Esophagus muscularis mucosa (tissue), 4 donors: Measurements from ENCODE around the gene LCN2. TPM values are rescaled to one million over a fixed set of nuclear protein-coding genes. Genes with fewer than 3 reads are reported as not detected.

Experiments
- DNase-seq: peaks from one replicate; pipeline ENCODE4 v3.0.0-alpha.2; 2017; ENCODE audit errors: extremely low spot score
- H3K27ac ChIP-seq, 4 donors: fragments of 200-600 bp; sonication (generic); replicated peaks in 1 of 4; 1 replicate in 3 of 4; 2 replicates in 1 of 4; pipeline ENCODE4 v1.5.1; 2016 to 2019; ENCODE audit warnings: mild to moderate bottlenecking in 1 of 4
- H3K27me3 ChIP-seq, 4 donors: fragments of 200-600 bp; sonication (generic); one replicate each; pipeline versions ENCODE4 v1.5.1 to v1.6.0; 2016 to 2019
- H3K36me3 ChIP-seq, 4 donors: fragments of 200-600 bp; sonication (generic); one replicate each; pipeline ENCODE4 v1.5.1; 2016 to 2019
- H3K4me1 ChIP-seq, 4 donors: fragments of 200-600 bp; sonication (generic); one replicate each; pipeline ENCODE4 v1.5.1; 2016 to 2019
- H3K4me3 ChIP-seq, 4 donors: fragments of 200-600 bp; sonication (generic); 1 replicate in 2 of 4; 2 replicates in 2 of 4; pipeline ENCODE4 v1.5.1; 2016 to 2019; ENCODE audit warnings: mild to moderate bottlenecking in 4 of 4, moderate library complexity in 1 of 4
- H3K9me3 ChIP-seq, 4 donors: fragments of 200-600 bp; sonication (generic); 1 replicate in 3 of 4; 2 replicates in 1 of 4; pipeline ENCODE4 v1.5.1; 2016 to 2019
- EP300 ChIP-seq: sonication (generic); formaldehyde crosslinking; IDR thresholded peaks from one replicate; pipeline ENCODE4 v1.6.1; 2017; ENCODE audit warnings: antibody characterized with exemption
- POLR2A ChIP-seq: fragments of 450-650 bp; IDR thresholded peaks from one replicate; pipeline ENCODE4 v1.6.1; 2017; ENCODE audit warnings: antibody characterized with exemption, moderate library complexity, mild to moderate bottlenecking, low read depth
- POLR2AphosphoS5 ChIP-seq, 2 donors: sonication (generic); formaldehyde crosslinking; IDR thresholded peaks; one replicate each; pipeline ENCODE4 v1.6.1; 2017; ENCODE audit warnings: antibody characterized with exemption in 2 of 2
- WGBS: methylation state at CpG from one replicate; pipeline ENCODE4 v1.1.5; 2018; 5-methylcytosine and 5-hydroxymethylcytosine counted together
- intact Hi-C: fragments of 100-400 bp; cut with DNase I; formaldehyde crosslinking; loops from one replicate; pipeline ENCODE4 v1.15.1; 2023
- total RNA-seq, 4 donors: library from RNA; depleted of rRNA; stranded (reverse); fragments of >200 nt; gene quantifications; one replicate each; pipeline versions ENCODE4 v1.1.0 to v1.2.1, GENCODE V29; 2016
- TF ChIP-seq, protein P1 (sequence below), 3 experiments: fragments of 200-600 bp in 2 of 3; fragments of 450-650 bp in 1 of 3; sonication (generic) in 2 of 3; IDR thresholded peaks; one replicate each; pipeline ENCODE4 v1.5.1; 2017 to 2019; ENCODE audit warnings: antibody characterized with exemption in 3 of 3, mild to moderate bottlenecking in 2 of 3, moderate library complexity in 1 of 3

Gene LCN2
- total RNA-seq, 4 donors from 2014 or later: 0.83 to 6.2 TPM; not detected in 2

DNA sequence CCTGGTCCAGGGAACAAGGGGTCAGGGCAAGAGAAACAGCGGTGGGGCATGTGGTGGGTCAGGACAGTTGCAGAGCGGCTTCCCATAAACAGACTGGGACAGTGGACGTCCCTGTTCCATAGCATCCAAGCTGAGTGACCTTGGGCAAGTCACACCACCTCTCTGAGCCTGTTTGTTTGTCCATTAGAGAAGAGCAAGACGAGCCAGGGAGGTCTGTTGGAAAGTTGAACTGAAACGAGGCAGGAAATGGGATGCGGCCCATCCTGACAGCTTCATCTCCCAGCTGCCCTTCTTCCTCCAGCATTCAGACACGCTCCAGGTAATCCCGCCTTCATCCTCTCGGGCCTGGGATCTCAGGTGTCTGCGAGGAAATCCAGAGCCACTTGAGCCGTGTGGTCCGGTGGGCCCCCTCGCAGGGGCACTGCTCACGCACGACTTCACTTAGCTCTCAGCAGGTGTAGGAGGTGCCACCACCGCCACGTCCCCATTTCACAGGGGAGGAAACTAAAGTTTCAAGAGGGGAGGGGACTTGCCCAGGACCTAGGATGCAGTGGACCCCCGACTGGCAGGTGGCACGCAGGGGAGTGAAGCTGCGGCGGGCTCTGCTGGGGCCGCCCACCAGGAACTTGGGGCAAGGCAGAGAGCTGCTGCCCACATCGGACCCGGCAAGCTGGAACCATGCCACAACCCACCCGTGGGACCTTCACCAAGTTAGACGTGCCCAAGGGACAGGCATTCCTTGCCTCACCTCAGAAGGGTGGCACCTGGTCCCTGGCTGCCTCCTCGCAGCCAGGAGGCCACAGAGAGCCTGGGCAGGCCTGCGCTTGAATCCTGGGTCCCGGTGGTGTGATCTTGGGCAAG, 34.7 kb upstream of the LCN2 start:
- intact Hi-C loops: loop anchor here (5.0 kb wide), 1 partner anchor 82 kb away; no protein-coding TSS in a partner anchor
- 86% methylated on average over 10 of the region's 29 CpGs for WGBS
- Histone ChIP-seq H3K36me3 (peaks cover 3 to 29% (median 26%) of the 10 kb centered on the region in 4 donors), H3K27ac (no peak overlapping the region), H3K4me1 (peaks cover 5 to 22% (median 10%) of the 10 kb centered on the region in 4 donors), H3K9me3 (no peaks in the 10 kb centered on the region), H3K27me3 (no peaks in the 10 kb centered on the region), H3K4me3 (no peak overlapping the region)
- no peak for DNase-seq
- no peak for TF ChIP-seq POLR2A

DNA sequence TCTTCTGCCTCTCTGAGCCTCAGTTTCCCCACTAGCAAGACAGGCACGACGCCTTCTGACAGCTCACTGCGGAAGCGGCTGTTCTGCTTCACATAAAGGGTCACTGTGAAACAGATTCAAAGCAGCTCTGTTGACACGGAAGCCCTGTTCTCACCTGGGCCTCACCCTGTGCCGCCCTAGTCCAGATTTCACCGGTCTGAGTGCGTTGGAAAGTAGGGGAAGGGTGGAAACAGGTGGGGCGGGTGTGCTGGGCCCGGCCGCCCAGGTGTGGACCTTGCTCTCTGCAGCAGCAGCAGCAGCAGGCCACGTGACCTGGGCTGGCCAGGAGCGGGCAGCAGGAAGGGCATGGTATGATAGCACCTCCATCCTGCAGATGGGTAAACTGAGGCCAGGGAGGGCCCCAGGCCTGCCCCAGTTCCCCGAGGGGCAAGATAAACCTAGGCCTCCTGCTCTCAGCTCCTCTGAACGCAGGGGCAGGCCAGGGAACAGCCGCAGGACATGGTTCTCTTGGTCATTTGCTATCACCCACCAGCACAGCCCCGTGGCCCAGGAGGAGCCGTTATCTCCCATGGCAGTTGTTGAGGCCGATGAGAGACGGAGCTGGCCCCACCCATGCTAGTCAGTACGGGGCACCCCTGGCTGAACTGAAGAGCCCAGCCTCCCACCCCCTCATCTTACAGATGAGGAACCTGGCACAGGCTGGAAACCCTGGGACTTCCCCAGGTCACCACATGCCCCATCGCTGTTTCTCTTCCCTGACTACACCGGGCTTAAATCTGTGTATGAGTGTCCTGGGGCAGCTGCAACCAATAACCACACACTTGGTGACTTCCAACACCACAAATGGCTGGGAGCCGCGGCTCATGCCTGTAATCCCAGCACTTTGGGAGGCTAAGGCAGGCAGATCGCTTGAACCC, 33.8 kb upstream of the LCN2 start:
- Histone ChIP-seq H3K4me3 (no peak overlapping the region), H3K27ac (no peak overlapping the region), H3K36me3 (peaks cover 3 to 32% (median 31%) of the 10 kb centered on the region in 4 donors), H3K4me1 (peaks cover 5 to 20% (median 9%) of the 10 kb centered on the region in 4 donors), H3K27me3 (no peaks in the 10 kb centered on the region), H3K9me3 (no peaks in the 10 kb centered on the region)
- TF ChIP-seq, protein P1, sequence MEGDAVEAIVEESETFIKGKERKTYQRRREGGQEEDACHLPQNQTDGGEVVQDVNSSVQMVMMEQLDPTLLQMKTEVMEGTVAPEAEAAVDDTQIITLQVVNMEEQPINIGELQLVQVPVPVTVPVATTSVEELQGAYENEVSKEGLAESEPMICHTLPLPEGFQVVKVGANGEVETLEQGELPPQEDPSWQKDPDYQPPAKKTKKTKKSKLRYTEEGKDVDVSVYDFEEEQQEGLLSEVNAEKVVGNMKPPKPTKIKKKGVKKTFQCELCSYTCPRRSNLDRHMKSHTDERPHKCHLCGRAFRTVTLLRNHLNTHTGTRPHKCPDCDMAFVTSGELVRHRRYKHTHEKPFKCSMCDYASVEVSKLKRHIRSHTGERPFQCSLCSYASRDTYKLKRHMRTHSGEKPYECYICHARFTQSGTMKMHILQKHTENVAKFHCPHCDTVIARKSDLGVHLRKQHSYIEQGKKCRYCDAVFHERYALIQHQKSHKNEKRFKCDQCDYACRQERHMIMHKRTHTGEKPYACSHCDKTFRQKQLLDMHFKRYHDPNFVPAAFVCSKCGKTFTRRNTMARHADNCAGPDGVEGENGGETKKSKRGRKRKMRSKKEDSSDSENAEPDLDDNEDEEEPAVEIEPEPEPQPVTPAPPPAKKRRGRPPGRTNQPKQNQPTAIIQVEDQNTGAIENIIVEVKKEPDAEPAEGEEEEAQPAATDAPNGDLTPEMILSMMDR (IDR thresholded peaks at IDR 0.05): no peak
- TF ChIP-seq EP300: no peak
- TF ChIP-seq POLR2AphosphoS5 (IDR thresholded peaks at IDR 0.05): no peak
- TF ChIP-seq POLR2A: no peak
- DNase-seq: no peak
- intact Hi-C loops: loop anchor here (2.0 to 5.0 kb wide), 2 partner anchors 83 to 173 kb away; no protein-coding TSS in a partner anchor
- 88% methylated on average over 22 of the region's 26 CpGs for WGBS

DNA sequence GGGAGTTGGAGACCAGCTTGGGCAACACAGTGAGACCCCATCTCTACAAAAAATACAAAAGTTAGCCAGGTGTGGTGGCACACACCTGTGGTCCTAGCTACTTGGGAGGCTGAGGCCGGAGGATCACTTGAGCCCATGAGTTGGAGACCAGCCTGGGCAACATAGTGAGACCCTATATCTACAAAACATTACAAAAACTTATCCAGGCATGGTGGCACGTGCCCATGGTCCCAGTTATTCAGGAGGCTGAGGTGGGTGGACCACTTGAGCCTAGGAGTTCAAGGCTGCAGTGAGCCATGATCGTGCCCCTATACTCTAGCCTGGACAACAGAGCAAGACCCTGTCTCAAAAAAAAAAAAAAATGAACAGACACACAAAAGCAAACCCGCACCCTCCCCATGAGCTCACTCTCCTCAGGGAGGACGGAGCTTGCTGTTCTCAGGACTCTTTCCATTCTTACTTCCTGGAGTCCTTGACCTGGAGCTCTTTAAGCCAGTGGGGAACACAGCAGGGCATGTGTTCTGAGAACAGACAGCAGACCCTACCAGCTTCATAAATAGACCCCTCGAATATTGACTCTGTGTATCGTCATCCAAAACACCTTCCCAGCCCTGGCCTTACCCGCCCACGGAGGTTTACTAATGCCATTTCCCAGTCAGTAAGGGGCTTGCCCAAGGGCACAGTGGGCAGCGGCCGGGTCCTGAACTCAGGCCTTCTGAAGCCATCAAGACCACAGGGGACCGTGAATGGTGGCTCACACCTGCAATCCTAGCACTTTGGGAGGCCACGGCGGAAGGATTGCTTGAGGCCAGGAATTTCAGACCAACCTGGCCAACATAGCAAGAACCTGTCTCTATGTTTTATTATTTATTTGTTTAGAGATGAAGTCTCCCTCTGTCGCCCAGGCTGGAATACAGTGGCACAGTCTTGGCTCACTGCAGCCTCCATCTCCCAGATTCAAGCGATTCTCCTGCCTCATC, 32.9 kb upstream of the LCN2 start:
- 84% methylated on average over 9 of the region's 16 CpGs for WGBS
- intact Hi-C loops: loop anchor here (2.0 to 5.0 kb wide), 2 partner anchors 84 to 174 kb away; no protein-coding TSS in a partner anchor
- Histone ChIP-seq H3K36me3 (peaks cover 3 to 41% (median 40%) of the 10 kb centered on the region in 4 donors), H3K4me3 (no peak overlapping the region), H3K27ac (no peak overlapping the region), H3K4me1 (peaks cover 5 to 16% (median 9%) of the 10 kb centered on the region in 4 donors), H3K27me3 (no peaks in the 10 kb centered on the region), H3K9me3 (no peaks in the 10 kb centered on the region)
- DNase-seq: no peak
- TF ChIP-seq POLR2A (no peak), POLR2AphosphoS5 (IDR thresholded peaks at IDR 0.05) (no peak), EP300 (no peak)
- TF ChIP-seq, protein P1 (IDR thresholded peaks at IDR 0.05): no peak

DNA sequence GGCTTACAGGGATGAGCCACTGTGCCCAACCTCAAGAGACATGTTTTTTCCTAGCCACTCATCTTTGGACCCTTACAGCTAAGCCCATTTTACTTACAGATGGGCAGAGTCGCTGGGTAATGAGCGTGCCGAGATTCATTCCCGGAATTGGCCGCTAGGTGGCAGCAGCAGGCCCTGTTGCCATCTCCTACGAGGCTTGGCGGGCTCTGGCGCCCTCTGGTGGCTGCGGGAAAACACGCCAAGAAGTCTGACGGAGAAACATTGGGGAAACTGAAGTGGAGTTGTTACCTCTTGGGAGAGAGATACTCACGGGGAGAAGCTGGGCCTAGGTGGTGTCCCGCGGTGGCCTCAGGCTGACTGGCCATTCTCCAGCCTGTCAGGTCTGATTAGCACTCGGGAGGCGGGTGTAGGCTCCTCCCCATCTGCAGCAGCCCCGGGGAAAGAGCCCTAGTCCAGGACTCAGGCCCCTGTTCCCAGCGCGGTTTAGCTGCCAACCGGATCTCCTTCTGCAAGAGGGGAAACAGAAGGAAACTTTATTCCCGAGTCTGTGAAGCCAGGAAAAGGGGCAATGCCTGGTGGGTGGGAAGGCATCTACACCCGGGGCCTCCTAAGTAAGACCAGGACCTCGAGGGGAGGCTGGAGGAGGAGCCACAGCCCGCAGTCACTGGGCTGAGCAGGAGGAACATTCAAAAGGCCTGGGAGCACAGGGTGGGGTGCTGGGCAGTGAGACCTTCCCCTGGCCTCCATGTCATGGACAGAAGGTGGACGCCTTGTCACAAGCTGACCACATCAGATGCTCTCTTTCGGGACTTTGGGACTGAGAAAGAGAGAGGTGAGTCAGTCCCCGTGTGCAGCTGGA, 31.4 kb upstream of the LCN2 start:
- Histone ChIP-seq H3K27me3 (no peaks in the 10 kb centered on the region), H3K9me3 (no peaks in the 10 kb centered on the region), H3K27ac (peak overlapping the region in 1 of 4 donors; percentile 19), H3K4me1 (peaks cover 5 to 16% (median 9%) of the 10 kb centered on the region in 4 donors), H3K36me3 (peaks cover 11 to 55% (median 52%) of the 10 kb centered on the region in 4 donors), H3K4me3 (no peak overlapping the region)
- intact Hi-C loops: loop anchor here (2.0 to 5.0 kb wide), 2 partner anchors 86 to 175 kb away; no protein-coding TSS in a partner anchor
- TF ChIP-seq, protein P1 (IDR thresholded peaks at IDR 0.05): peak; percentile 99 to 100 (median 100)
- TF ChIP-seq POLR2AphosphoS5 (IDR thresholded peaks at IDR 0.05) (peak; percentile 67 to 85), EP300 (no peak), POLR2A (no peak)
- peak; percentile 97 for DNase-seq
- 16% methylated on average over 10 of the region's 27 CpGs for WGBS
